GM19238 (cell line): Measurements from ENCODE around the gene EPN3.

Experiments
- DNase-seq: peaks from one replicate; pipeline ENCODE4 v3.0.0; 2011; ENCODE audit warnings: low spot score; ENCODE audit not compliant: insufficient read length

Gene EPN3

DNA sequence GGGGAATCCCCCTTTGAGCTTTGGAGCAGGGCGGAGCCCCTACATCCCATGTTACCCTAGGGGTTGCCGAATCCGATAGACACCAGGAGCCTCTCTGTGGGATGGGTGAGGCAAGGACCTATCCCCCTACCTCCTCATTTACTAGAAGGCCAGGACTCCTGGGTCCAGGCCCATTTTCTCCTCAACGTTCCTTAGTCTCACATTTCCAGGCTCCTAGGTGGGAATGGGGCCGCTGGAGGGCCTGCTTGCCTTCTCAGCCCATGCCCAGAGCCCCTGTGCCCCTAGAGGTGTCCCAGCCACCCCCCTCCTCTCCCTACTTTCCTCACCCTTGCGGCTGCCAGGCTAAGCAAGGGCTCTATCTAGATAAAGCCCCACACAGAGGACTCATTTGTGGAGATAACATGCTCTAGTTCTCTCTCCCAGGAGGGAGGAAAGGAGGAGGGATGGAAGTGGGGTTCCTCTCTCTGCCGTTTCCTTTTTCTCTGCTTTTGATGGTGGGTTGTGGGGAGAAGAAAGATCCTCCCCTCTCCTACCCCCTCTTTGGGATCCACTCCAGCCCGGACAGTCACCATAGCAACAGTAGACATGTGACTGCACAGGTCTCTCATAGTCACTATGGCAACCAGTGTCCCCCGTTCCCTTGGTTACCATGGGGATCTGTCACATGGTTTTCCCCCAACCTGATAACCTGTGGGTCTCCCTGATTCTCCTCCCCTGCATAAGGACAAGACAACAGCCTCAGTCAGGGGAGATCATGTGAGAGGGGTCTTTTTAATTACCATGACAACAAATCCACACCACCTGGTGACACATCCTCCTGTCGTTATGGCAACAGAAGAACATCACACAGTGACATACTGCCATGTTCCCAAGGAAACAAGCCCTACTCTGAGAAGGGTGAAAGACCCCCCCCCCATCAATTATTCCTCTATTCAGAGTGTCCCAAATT lies 33.1 kb downstream of the EPN3 start:
- DNase-seq: no peak

DNA sequence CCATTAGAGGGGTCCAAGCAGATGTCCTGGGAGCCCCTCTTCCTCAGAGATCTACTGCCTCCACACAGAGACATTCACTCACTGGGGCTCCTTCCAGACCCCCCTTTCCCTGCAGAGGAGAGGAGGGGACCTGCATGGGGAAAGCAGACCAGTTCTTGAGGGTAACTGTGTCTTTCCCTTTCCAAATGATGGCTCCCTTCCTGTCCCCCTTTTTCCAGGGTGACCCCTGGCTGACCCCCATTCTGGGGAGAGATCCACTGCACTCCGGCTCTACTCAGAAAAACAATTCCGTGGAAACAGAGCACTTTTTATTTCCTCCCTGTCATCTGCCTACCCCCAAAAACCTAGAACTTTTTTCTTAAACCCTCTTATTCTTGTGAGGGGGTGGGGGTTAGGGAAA lies 34.4 kb downstream of the EPN3 start:
- DNase-seq: no peak

DNA sequence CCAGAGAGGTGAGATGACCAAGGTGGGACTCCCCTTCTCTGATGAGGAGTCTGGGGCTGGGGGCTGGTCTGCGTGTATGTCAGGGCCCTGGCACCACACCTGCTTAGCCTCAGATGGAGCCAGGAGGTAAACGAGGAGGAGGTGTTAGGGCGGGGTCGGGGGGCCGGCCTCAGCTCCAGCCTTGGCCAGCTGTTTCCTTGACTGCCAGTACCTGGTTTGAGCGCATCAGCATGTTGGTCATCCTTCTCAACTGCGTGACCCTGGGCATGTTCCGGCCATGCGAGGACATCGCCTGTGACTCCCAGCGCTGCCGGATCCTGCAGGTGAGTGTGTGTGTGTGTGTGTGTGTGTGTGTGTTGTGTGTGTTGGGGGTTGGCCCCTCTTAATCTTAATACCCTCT lies 36.1 kb downstream of the EPN3 start:
- no peak for DNase-seq

- no peak for DNase-seq
These were observed 37.1 kb downstream of the EPN3 start for GRCh38 chr17:50569592-50569991.

- DNase-seq: no peak
These were observed 37.5 kb downstream of the EPN3 start for GRCh38 chr17:50570032-50570431.

DNA sequence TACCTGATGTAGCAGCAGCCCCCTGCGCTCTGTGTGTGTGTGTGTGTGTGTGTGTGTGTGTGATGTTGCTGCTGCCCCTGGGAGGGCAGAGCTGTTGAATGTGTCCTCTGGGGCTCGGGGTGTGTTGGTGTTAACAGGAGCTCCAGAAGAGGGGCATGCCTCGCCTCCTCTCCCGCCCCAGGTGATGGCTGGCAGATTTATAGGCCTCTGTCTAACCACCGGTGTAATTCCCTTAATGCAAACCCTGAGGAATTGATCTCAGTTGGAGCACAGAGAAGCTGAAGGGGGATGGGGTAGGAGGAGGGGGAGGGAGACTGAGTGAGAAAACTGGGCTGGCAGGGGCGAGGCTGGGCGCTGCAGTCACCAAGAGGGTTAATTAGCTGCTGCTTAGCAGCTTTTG lies 38.0 kb downstream of the EPN3 start:
- no peak for DNase-seq

DNA sequence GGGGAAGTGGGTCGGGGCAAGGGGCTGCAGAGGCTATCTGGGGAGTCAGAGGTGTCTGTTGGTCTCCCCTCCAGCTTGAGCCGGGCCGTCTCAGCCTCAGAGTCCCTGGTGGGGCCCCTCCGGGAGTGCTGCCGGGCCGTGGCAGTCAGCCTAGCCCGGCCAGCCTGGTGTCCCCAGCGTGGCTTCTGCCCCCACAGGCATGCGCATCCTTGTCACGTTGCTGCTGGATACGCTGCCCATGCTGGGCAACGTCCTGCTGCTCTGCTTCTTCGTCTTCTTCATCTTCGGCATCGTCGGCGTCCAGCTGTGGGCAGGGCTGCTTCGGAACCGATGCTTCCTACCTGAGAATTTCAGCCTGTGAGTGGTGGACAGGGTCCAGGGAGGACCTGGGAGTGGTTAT lies 39.1 kb downstream of the EPN3 start:
- DNase-seq: no peak

- DNase-seq: no peak
These were observed 40.0 kb downstream of the EPN3 start for GRCh38 chr17:50572541-50572940.

DNA sequence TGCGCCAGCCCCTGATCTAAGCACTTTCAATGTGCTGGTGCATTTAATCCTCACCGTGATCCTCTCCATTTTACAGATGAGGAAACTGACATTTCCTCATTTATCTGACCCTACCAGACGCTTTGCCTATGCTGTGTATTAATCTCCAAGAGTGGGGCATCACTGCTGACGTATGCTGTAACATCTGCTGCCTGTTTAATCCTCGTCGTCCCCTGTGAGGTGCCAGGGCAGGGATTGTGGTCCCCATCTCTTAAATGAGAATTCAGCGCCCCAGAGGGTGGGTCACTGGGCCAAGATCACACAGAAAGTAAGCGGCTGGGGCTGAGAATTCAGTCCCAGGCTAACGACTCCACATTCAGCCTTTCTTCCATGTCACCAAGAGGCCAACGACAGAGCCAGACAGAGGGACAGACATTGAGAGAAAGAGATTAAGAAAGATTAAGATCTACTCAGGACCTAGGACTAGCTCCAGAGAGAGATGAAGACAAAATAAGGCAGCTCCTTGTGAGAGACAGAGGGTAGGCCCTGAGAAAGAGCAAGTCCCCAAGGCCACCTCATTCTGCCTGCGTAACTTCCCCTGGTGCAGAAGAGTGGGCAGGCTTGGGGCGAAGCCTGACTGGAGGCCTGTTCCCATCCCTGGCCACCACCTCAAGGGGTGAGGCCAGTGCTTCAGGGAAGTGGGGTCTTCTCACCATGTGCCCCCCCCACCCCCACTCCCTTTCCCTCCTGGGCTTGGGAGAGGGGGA lies 41.5 kb downstream of the EPN3 start:
- DNase-seq: no peak

DNA sequence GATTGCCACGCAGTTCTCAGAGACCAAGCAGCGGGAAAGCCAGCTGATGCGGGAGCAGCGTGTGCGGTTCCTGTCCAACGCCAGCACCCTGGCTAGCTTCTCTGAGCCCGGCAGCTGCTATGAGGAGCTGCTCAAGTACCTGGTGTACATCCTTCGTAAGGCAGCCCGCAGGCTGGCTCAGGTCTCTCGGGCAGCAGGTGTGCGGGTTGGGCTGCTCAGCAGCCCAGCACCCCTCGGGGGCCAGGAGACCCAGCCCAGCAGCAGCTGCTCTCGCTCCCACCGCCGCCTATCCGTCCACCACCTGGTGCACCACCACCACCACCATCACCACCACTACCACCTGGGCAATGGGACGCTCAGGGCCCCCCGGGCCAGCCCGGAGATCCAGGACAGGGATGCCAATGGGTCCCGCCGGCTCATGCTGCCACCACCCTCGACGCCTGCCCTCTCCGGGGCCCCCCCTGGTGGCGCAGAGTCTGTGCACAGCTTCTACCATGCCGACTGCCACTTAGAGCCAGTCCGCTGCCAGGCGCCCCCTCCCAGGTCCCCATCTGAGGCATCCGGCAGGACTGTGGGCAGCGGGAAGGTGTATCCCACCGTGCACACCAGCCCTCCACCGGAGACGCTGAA lies 43.2 kb downstream of the EPN3 start:
- no peak for DNase-seq

- DNase-seq: no peak
These were observed 44.3 kb downstream of the EPN3 start for GRCh38 chr17:50576864-50577263.

DNA sequence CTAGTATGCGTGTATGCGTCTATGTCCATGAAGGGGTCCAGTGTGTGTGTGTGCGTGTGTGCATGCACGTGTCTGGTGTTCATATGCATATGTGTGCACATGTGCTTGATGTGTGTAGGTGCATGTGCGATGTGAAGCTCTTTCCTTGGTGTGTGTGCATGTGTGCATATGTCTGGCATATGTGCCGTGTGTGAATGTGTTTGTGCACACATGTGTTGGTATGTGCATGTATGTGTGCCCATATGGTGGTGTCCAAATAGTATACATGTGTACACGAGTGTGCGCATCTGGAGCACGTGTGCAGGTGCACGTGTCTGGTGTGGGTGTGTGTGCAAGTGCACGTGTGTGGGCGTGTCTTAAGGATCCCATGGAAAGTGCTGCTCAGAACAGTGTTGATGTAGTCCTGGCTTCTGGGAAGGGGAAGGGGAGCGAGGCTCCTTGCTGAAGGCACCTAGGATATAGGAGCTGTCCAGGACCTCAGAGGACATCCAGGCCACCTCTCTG lies 45.0 kb downstream of the EPN3 start:
- no peak for DNase-seq

GRCh38 chr17:50578173-50578572 lies 45.6 kb downstream of the EPN3 start:
- no peak for DNase-seq

GRCh38 chr17:50579399-50579798 lies 46.9 kb downstream of the EPN3 start:
- DNase-seq: no peak

DNA sequence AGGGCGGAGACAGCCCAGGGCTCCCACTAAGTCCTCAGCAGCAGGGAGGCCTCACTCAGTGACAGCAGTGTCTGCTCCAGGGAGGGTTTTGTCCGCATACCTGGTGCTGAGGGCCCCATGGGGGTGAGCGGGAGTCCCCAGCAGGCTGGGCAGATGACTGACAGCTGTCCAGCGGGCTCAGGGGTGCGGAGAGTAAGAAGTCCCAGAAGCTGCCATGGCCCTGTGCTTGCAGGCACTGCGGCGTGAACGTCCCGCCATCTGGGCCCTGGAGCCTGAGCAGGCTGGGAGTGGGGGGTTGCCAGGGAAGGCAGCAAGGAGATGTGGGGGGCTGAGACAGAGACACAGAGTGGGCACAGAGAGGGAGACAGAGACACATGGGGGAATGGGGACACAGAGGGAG lies 48.1 kb downstream of the EPN3 start:
- DNase-seq: no peak

DNA sequence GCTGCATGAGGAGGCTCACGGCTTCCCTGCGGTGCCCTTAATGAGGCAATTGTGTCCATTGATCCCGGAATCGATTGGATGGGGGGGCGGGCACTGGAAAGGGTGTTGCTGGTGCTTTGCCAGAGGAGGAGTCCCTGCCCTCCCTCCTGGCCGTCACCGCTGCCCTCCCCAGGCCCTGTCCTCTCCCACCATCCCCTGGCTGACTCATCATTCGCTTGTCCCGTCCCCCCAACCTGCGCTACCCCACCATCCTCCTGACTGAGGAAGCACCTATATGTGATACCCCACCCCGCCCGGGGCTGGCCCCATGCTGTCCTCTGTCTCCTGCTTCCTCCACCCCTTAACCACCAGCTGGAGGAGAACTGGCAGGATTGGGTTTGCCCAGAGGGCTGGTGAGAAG lies 48.8 kb downstream of the EPN3 start:
- DNase-seq: no peak

DNA sequence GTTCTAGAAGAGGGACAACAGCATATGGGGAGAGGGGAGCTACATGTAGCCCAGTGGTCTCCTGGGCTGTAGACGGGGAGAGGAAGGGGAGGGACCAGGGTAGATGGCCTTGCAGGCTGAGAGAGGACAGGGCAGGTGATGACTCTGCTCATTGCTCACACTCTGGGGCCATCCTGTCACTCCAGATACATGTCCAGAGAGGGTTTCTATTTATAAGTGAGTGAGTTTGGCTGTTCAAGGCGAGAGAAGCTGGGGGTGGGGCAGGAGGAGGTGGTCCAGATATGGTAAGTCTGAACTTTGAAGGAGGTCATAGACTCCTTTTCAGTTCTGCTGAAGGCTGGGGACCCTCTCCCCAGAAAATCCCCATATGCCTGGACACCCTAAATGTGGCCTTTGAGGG lies 50.2 kb downstream of the EPN3 start:
- DNase-seq: no peak

DNA sequence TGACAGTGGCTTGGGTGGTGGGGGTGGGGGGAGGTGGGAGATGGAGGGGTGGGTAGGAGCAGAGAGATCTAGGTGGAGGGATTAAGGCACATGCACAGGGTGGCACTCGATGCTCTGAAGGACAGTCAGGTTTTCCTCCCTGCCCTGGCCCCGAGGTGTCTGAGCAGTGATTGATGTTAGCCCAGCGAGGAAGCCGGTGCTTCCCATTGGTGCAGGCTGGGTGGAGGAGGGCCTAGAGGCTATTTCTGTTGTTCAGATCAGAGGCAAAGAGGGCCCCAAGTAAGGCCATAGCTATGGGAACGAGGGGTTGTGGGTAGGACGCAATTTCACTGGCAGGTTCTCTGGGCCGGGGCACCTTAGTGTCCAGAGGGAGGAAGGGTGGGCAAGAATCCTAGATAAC lies 51.1 kb downstream of the EPN3 start:
- DNase-seq: no peak

DNA sequence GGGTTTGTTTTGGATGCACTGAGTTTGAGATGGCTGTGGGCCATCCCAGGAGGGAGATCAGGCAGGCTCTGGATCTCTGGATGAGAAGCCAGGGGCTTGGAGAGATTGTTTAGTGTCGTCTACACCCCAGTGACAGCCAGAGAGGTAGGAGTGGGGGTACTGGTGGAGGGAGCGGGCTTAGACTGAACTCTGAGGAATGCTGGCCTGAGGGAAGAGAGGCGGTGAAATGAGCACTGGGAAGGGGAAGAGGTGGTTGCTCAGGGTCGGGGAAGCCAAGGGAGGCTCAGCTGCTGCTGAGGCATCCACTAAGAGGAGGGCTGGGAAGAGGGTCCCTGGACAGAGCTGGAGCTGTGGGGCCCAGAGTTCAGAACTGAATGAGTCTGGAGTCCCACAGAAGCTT lies 51.6 kb downstream of the EPN3 start:
- DNase-seq: no peak

GRCh38 chr17:50584749-50585148 lies 52.2 kb downstream of the EPN3 start:
- DNase-seq: no peak

- DNase-seq: no peak
These were observed 52.8 kb downstream of the EPN3 start for GRCh38 chr17:50585346-50585745.

DNA sequence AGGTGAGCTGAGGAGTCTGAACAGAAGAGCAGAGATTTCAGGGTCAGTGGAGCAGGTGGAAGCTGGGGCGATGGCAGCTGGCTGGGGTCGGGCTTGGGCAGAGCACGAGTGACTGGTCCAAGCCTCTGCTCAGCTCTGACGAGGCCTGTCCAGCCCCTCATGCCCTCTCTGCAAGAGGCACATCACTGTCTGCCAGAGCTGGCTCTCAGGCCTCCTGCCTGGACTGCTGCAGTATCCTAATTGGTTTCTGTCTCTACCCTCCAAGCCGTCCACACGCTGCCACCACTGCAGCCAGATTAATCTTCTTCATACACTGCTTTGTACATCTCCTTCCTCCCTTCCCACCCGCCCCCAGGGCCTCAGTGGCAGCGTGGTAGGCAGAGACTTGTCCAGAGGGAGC lies 53.4 kb downstream of the EPN3 start:
- DNase-seq: no peak
